Daoy (cell line): Measurements from ENCODE around the gene STYX. TPM values are rescaled to one million over a fixed set of nuclear protein-coding genes. Genes with fewer than 3 reads are reported as not detected.

Source experiments
- DNase-seq: peaks from one replicate; pipeline ENCODE4 v3.0.0-alpha.2; 2015; ENCODE audit warnings: low read depth
- total RNA-seq: library from RNA; depleted of rRNA; stranded (reverse); fragments of >200 nt; shearing (Covaris generic); gene quantifications from 2 replicates; pipeline ENCODE4 v1.2.3, GENCODE V29; 2014; rRNA removed

Gene STYX, protein sequence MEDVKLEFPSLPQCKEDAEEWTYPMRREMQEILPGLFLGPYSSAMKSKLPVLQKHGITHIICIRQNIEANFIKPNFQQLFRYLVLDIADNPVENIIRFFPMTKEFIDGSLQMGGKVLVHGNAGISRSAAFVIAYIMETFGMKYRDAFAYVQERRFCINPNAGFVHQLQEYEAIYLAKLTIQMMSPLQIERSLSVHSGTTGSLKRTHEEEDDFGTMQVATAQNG
- total RNA-seq, result 15.5 and 18.6 TPM in 2 replicates

DNA sequence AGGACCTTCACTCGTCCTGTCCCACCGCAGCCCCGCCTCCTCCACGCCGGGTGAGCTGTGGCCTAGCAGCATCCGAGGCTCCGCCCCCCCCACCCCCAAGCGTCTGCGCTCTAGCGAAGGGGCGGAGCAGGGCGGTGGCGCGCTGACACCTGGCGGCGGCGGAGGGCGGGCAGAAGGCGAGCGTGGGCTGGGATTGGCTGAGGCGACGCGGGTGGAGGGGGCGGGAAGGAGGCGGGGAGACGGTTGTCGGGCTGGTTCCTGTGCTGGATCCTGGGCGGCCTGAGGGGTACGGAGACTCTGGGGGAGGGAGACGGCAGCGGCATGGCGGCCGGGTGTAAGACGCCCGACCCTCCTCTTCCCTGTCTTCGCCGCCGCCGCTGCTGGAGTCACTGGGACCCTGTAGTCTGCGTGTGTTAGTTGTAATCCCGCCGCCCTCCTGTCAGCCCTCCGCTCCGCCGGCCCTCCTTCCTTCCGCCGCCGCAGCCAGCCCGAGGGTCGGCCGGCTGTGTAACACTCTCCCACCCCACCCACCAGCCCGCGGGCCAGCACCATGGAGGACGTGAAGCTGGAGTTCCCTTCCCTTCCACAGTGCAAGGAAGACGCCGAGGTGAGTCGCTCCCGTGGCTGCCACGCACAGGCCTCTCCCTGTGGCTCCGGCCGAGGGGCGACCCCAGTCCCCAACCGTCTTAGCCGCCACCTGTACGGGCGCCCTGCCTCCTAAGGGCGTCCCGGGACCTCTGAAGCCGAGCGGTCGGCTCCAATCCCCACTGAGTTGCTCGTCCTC lies at the start of gene STYX:
Gene STYX, plus strand, starts transcription at position 242 of the 784 bp plus-strand sequence. Its CDS starts 309 bp downstream, at position 551.
- DNase-seq, result peak; percentile 100

DNA sequence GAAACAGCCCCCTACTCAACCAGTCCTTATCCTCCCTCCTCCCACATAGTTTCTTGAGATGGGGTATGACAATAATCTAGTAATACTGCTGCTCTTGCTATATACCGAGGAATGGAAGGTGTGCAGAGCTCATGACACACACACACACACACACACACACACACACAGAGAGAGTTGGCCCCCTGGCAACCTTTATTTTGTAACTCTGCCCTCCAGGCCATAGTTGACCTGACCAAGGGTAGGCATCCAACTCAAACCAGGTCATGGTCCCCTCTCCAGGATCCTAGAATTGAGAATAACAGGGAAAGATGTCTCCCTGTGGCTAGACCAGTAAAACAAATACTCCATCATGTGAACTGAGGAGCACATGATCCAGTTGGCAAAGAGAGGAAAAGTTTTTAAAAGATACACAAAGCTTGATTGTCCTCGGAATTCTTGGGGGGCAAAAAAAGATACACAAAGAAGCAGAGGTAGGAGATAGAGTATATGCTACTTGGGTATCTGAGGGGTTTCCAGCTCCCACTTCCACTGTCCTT lies 45.9 kb upstream of the STYX start:
- DNase-seq, result no peak

DNA sequence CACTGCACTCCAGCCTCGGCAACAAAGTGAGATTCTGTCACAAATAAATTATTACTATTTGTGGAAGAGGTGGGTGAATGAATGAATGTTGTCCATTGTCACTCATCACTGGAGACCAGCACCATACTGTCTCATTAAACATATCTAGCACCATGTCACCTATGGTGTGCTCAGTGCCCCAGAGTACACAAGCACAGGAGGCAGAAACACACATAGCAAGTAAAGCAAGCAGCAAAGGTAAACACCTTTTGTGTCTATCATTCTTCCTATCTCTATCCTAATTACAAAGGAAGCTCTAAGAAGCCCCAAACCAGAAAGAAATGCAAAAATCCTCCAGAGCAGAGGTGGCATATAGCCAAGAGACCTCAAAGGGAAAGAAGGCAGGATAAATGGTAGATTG lies 43.8 kb upstream of the STYX start:
- DNase-seq, result no peak

DNA sequence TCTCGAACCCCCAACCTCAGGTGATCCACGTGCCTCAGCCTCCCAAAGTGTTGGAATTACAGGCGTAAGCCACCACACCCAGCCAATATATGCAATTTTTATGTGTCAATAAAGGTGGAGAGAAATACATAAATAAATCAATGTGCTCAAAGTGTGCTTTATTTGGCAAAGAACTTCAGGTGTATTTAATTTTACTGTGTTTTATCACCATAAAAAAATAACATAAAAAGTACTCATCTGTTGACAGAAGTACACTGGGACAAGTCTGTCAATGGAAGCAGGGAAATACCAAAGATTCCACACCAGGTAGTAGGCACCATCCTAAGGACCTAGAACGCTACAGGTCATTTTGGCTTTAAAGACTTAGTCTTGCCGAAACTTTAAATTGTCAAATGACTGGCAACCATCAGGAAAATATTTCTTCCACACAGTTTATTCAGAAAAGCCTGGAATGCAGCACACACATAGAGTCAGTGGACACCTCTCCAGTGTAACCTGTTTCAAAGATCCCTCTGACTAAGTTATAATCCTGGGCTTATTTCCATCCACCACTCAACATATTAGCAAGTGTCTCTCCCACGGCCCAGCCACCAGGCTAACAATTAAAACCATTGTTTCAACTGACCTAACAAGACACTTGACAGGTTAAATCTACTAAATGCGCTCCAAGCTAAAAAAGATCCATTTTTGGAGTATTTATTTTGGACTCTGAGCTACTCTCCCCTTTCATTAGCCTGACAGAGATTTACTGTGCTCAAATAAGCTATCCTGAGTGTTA lies 38.8 kb upstream of the STYX start:
- DNase-seq, result no peak

DNA sequence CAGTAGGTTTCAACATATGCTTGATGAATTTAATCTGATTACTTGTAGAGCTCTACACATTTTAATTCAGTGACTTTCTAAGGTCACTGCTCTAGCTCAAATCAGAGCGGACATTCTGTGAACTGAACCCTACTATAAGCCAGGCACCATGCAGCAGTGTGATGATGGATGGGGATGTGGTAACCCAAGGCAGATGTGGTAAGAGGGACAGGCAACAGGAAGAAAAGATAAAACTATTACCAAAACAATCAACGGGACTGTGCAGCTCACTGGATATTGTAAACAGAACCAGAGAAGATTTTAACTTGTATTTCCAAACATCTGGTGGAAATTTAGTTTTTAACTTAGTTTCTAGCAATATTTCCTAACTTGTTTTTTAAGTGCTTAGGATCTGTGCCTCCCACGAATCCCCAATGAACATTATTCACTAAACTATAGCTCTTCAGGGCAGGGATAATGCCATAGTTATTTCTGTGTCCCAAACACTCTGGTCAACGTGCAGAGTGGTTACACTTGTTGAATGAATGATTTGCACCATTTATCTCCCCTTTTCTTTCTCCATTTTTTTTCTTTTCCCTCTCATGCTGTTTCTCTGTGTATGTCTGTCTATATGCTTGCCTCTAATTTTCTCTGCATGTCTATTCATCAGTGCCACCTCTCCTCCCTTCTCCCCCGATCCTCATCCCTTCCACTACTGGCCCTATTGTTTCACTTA lies 37.6 kb upstream of the STYX start:
- no peak for DNase-seq

DNA sequence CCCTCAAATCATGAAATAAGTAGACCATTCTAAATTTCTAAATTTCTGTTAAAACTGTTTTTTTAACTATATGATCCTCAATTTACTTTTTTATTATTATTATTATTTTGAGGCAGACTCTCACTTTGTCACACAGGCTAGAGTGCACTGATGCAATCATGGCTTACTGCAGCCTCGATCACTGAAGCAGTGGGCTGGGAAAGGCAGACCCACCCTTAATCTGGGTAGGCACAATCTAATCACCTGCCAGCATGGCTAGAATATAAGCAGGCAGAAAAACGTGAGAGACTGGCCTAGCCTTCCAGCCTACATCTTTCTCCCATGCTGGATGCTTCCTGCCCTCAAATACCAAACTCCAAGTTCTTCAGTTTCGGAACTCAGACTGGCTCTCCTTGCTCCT lies 36.9 kb upstream of the STYX start:
- no peak for DNase-seq

DNA sequence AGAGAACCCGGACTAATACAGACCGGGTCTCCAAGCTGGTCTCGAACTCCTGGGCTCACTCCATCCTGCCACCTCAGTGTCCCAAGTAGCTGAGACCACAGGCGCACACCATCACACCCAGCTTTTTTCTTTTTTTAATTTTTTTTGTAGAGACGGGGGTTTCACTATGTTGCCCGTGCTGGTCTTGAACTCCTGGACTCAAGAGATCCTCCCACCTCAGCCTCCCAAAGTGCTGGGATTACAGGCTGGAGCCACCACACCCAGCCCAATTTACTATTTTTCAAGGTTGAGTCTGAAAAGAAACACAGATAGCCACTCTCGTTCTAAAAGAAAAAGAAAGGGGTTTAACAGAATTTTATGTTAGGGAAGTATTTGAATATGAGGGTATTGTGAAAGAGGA lies 36.4 kb upstream of the STYX start:
- DNase-seq, result no peak

DNA sequence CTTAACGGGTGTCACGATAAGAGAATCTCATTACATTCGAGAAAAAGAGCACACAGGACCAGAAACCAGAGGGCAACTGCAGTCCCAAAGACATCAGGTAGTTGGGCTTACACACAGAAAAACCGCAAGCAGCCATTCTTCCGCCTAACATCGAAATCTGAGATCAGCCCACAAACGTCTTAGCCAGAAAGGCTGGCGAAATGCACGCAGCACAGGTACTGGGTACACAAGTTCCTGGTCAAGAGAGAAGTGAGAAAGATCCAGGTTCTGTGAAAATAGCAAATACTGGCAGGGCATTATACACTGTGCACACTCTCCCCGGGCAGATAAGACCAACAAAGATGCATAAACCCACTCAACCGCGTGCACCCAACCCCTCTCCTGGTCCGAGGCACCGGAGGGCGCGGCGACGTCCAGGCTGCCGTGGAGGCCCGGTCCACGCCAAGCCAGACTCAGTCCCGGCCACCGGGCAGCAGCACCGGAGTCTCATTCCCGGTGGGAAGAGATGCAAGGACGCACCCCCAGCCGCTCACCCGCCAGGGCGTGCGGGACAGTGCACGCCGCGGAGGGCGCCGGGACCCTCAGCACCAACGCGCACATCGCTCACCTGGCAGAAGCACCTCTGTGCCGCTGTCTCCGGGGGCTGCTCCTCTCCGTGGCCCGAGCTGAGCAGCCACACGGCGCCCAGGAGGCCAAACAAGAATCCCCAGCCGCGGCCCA lies 35.0 kb upstream of the STYX start:
- DNase-seq, result peak; percentile 68

DNA sequence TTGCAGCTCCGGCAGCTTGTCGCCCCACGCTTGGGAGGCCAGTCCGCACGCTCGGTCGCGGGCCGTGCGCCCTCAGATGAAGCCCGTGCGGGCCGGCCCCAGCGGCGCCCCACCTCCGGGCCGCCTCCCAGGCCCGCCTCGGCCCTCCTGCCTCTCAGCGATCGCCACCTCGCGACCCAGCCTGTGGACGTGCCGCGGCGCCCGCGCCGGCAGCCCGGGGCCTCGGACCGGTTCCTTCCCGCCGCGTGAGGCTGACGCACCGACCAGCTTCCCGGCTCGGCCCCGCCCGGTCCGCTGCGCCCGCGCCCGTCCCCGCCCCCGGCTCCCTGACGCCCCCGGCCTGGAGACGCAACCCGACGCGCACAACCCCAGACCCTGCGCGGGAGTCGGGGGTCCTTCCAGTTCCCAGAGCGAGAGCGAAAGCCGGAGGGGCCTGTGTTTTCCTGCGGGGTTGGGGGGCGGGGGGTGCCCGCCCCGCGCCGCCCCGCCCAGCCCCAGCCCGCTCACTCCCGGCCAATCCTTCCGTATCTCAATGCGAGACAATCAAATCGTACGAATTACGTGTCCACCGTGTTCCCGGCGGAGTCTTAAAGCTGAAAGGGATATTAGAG lies 34.4 kb upstream of the STYX start, which contains the start of gene ERO1A:
Gene ERO1A, minus strand, starts transcription at position 78 of the 611 bp plus-strand sequence. Its CDS starts 77 bp downstream, at position 1.
- peak; percentile 88 for DNase-seq

DNA sequence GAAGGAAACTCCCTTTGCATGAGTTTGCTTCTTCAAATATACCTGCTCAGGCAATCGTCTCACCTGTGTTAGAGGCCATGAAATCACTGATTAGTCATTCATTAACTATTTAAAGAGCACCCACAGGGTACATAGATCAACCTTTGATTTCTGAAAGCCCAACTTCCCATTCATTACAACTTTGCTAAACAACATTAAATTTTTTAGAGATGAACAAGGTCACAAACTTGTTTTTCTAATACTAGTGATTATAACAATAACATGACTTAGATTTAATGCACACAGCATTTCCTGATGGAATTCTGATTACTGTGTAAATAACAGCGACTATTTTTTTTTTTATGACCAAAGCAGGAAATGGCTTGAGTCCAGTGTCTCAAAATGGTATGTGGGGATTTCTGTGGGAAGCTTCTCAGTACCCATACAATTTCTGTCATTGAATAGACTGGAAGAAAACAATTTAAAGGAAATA lies 29.2 kb upstream of the STYX start:
- DNase-seq, result peak; percentile 23

DNA sequence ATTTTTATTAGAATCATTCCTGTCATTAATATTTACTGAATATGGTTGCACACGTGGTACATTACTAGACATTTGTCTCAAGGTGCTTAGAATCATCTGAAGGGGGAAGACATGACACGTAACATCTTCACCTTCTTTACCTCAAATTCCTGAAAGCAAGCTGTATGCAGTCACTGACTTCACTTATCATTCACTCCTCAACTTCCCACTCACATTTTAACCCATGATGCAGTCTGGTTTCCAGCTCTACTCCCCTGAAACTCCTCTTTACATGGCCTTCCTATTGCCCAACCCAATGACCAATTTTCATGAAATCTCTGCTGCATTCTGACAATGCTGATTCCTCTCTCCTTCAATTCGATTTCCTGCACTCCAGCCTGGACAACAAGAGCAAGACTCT lies 28.7 kb upstream of the STYX start:
- no peak for DNase-seq

DNA sequence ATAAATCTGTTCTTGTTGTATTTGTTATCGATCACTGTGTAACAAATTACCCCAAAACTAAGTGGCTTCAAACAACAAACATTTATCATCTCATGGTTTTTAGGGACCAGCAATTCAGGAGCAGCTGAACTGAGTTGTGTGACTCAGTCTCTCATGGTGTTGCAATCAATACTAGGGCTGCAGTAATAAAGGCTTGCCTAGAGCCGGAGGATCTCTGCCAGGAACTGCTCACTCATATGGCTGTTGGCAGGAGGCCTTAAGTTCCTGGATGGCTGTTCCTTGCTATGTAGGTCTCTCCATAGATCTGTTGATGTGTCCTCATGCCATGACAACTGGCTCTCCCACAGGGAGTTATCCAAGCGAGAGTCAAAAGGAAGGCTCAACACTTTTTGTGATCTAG lies 26.7 kb upstream of the STYX start:
- DNase-seq, result peak; percentile 62

DNA sequence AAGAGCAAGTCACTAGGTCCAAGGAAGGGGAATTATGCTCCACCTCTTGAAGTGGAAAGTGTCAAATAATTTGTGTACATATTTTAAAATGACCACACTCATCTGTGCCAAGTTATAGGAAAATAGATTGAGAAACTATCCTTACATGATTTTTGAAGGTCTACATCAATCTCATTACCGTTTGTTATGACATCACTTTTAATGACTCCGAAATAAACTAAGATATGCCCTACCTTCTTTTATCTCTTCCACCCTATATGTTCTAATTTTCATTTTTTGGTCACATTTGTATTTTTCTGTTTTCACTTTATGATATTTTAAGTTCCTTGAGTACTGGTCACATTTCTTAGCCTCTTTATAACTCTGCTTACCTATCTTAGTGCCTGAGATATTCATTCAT lies 26.3 kb upstream of the STYX start:
- no peak for DNase-seq

DNA sequence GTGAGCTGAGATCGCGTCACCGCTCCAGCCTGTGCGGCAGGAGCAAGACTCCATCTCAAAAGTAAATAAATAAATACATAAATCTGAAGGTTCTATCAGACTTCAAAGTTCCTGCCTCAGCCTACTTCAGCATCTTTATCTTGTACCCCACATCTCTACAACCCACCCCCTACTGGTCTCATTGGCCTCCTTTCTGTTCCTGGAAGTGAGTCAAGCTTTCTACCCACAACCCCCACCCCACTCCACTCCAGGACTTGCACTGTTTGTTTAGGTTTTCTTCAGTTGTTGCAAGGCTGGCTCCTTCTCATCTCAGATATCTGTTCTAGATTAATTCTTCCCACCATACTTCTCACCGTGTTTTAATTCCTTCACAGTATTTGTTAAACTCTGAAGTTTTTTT lies 23.7 kb upstream of the STYX start:
- DNase-seq, result peak; percentile 49

DNA sequence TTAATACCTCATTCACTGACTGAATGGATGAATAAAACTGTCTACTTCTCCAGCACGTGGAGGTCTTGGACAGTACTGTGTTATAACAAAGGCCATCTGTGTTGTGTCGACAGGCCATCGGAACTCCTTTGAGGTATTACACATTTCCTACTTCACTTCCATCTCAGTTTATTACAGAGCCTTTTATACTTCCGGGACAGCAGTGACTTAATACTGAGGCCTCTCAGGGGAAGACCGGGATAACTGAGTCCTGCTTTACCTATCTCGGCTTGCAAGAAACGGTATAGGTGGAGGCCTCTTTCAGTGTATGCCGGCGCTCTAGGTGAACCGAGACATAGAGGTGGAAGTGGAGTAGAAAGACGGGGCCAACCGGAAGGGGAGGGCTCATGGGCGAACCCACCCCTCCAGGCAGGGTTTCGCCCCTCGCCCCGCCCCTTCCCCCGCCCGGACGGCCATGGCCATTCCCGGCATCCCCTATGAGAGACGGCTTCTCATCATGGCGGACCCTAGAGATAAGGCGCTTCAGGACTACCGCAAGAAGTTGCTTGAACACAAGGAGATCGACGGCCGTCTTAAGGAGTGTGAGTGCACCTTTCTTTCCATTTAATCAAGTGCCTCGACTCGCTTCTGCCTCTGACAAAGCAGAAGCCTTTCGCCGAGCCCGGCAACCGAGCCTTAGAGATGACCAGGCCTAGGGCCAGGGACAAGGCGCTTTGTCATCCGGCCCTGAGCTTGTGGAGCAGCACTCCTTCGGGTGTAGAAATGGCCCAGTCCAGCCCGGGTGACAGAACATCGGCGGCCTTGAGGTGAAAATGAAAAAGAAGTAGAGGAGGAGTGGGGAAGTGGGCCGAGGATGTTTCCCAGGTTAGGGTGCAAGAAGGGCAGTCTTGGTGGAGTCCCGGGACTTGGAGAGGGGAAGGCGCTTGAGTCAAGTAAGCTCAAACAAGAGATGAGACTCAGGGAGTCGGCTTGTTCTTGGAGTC lies 23.0 kb upstream of the STYX start, which contains the start of gene PSMC6:
Gene PSMC6, plus strand, starts transcription at position 477 of the 983 bp plus-strand sequence. Its CDS starts 20 bp downstream, at position 497.
- DNase-seq, result peak; percentile 97

DNA sequence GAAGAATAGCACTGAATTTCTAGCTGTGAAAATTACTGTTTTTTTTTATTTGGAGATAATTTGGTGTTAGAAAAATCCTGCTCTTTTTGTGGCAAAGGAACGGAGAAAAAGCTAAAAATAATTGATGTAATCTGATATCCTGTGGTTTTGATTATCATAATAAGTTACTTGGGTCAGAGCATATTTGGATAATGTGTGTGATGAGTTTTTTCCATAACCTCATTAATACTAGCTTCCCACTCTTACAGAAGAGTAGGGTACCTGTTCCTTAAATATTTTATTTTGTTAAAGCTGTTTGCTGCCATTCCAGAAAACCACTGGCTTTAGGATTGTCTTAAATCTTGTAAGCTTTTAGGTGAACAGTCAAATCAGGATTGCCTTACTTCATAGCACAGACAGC lies 18.3 kb upstream of the STYX start:
- DNase-seq, result no peak

DNA sequence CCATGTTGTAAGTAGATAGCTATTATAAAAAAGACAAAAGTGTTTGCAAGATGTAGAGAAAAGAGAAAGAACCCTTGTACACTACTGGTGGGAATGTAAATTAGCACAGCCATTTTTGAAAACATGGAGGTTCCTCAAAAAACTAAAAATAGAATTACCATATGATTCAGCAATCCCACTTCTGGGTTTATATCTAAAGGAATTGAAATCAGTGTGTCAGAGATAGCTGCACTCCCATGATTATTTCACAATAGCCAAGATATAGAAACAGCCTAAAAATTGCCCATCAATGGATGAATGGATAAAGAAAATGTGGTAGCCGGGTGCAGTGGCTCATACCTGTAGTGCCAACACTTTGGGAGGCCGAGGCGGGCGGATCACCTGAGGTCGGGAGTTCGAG lies 13.8 kb upstream of the STYX start:
- DNase-seq, result no peak

DNA sequence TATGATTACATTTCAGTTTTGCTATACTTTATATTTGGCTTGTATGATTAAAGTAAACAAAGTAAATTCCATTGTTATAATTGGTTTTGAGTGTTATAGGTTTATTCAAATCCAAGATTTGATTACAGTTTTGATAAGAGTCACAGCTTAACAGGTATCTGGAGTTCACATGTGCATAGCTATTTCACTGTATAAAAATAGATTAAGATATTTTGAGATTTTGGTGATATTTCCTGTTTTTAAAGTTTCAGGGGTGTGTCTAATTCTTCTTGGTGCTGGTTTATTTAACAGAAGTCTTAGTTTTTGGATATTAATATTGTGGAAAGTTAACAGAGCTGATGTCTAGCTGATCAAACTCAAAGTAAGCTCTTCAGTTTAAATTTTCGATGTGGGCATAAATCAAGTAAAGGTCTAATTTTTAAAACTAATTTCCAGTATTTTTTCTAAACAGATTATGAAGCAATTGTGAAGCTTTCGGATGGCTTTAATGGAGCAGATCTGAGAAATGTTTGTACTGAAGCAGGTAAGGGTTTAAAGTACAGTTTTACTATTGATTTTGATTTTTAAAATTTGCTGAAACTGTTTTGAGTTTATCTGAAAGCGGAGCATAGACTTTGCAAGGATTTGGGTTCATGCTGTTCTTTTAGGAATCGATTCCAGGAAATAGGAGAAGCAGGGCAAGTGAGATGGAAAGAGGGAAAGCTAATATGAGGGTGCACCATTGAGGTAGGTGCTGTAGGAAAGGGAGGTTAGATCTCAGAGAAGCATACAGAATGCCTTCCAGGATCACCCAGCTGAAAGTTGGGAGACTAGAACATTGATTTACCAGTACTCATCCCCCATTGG lies 6.2 kb upstream of the STYX start:
- DNase-seq, result no peak
